ENCODE data around the gene H1-8.
"Not testable (repeated sequence)": the region's sequence is repeated elsewhere in the genome, so short reads cannot be mapped to it uniquely, and the experiment has no call there.

Gene H1-8

GRCh38 chr3:129534428-129535027, 8.4 kb upstream of the H1-8 start:
- DNase-seq: no peak

- DNase-seq: no peak
These were observed 7.9 kb upstream of the H1-8 start for GRCh38 chr3:129535075-129535474.

- DNase-seq: no peak
These were observed 6.7 kb upstream of the H1-8 start for GRCh38 chr3:129536374-129536667.

GRCh38 chr3:129536804-129537203, 6.2 kb upstream of the H1-8 start:
- no peak for DNase-seq

GRCh38 chr3:129539206-129539605, 3.8 kb upstream of the H1-8 start:
- DNase-seq: no peak

- no peak for DNase-seq
These were observed 2.0 kb upstream of the H1-8 start for GRCh38 chr3:129540776-129541516.

GRCh38 chr3:129542747-129543146, 228 bp upstream of the H1-8 start:
- DNase-seq: no peak

- DNase-seq: no peak
These were observed 1.0 kb downstream of the H1-8 start for GRCh38 chr3:129543999-129544398.

GRCh38 chr3:129545951-129546350, 3.0 kb downstream of the H1-8 start:
- not testable (repeated sequence) for DNase-seq

- DNase-seq: no peak
These were observed 4.3 kb downstream of the H1-8 start for GRCh38 chr3:129547241-129547640.

- DNase-seq: no peak
These were observed 5.4 kb downstream of the H1-8 start for GRCh38 chr3:129548104-129548965.

GRCh38 chr3:129549006-129549800, 6.2 kb downstream of the H1-8 start:
- no peak for DNase-seq

GRCh38 chr3:129549805-129550204, 6.8 kb downstream of the H1-8 start:
- no peak for DNase-seq

GRCh38 chr3:129552287-129553050, 9.5 kb downstream of the H1-8 start:
- no peak for DNase-seq

- DNase-seq: no peak
These were observed 10.2 kb downstream of the H1-8 start for GRCh38 chr3:129553171-129553570.

- DNase-seq: no peak
These were observed 10.7 kb downstream of the H1-8 start for GRCh38 chr3:129553719-129554118.

GRCh38 chr3:129554356-129555152, 11.6 kb downstream of the H1-8 start:
- DNase-seq: no peak

- DNase-seq: no peak
These were observed 12.2 kb downstream of the H1-8 start for GRCh38 chr3:129555153-129555550.

GRCh38 chr3:129555616-129556357, 12.8 kb downstream of the H1-8 start:
- DNase-seq: no peak

- no peak for DNase-seq
These were observed 13.4 kb downstream of the H1-8 start for GRCh38 chr3:129556358-129556695.
